Stimulated activated effector memory CD8-positive, alpha-beta T cell treated with anti-CD3 and anti-CD28 coated beads, Interleukin-12 subunit alpha, Interleukin-12 subunit beta, amount 100 ng/mL, for 72 hours (primary cell): ENCODE data around the gene ZBTB46.
"Not testable (repeated sequence)": the region's sequence is repeated elsewhere in the genome, so short reads cannot be mapped to it uniquely, and the experiment has no call there.

ENCODE experiments used
- ATAC-seq: fragments of 150-1000 bp; cut with Tn5 transposase; 2 replicates; pipeline ENCODE4 v1.10.0; 2021
- DNase-seq, 2 donors: peaks; one replicate each; pipeline ENCODE4 v3.0.0; 2021 to 2022; ENCODE audit warnings: low spot score in 2 of 2
- H3K27ac Mint-ChIP-seq: one replicate; pipeline ENCODE4 v1.8.0; 2022; ENCODE audit warnings: mild to moderate bottlenecking, mixed read lengths
- H3K36me3 Mint-ChIP-seq: one replicate; pipeline ENCODE4 v1.8.0; 2022; ENCODE audit warnings: mild to moderate bottlenecking, mixed read lengths
- H3K4me1 Mint-ChIP-seq: one replicate; pipeline ENCODE4 v1.8.0; 2022; ENCODE audit warnings: mixed read lengths
- H3K4me3 Mint-ChIP-seq: one replicate; pipeline ENCODE4 v1.8.0; 2022; ENCODE audit warnings: mild to moderate bottlenecking, mixed read lengths
- H3K9me3 Mint-ChIP-seq: one replicate; pipeline ENCODE4 v1.8.0; 2022; ENCODE audit warnings: mixed read lengths

Gene ZBTB46

DNA sequence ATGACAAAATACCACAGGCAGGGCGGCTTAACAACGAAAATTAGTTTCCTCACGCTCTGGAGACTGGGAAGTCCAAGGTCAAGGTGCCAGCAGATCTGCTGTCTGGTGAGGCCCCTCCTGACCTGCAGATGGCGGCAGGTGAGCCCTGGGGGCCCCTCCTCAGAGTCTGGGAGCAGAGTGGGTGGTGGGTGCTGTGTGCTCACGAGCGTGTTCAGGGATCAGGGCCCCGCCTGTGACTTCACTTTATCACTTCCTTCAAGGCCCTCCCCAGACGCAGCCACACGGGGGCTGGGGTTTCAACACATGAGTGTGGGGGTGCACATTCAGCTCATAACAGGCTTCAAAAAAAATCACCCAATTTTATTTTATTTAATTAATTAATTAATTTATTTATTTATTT, 52.2 kb downstream of the ZBTB46 start:
- H3K36me3 Mint-ChIP-seq, result no peaks in the 10 kb centered on the region

DNA sequence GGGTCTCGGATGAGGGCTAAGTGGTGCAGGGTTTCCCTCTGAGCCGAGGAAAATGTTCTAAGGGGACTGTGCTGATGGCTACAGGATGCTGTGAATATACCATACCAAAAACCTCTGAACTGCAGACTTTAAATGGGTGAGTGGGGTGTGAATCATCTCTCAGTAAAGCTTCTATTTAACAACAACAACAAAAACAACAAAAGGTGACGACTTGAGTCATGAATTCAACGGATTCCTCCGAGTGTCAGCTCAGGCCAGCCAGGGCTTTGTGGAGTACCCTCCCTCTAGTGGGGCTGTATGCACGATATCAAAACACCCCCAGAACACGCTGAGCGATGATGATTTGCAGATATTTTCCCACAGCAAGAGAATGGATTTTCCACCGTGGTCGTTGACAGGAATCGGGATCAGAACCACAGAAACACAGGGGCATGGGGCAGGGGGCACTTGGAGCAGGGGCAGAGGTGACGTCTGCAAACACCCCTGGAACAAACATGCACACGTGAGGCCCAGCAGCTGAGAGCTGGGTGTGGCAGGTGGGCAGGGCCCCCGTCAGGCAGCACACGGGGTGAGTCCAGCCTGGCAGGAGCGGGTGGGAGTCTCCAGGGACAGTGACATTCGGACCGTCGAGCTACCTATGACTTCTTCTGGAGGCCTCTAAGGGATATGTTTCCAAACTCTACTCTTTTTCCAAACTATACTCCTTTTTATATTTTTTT, 52.9 kb downstream of the ZBTB46 start:
- ATAC-seq (no peak), DNase-seq (no peak)
- Mint-ChIP-seq H3K9me3 (no peaks in the 10 kb centered on the region), H3K27ac (no peak overlapping the region), H3K4me3 (no peak overlapping the region), H3K4me1 (peaks cover 19% of the 10 kb centered on the region), H3K36me3 (no peaks in the 10 kb centered on the region)

More for the DNA sequence above, 52.2 kb downstream of the ZBTB46 start:
- ATAC-seq, result no peak
- Mint-ChIP-seq H3K27ac (no peak overlapping the region), H3K4me3 (no peak overlapping the region), H3K9me3 (no peaks in the 10 kb centered on the region), H3K4me1 (peaks cover 19% of the 10 kb centered on the region)
- DNase-seq, result no peak

GRCh38 chr20:63777614-63778013, 53.5 kb downstream of the ZBTB46 start:
- Mint-ChIP-seq H3K9me3 (no peaks in the 10 kb centered on the region), H3K36me3 (no peaks in the 10 kb centered on the region), H3K4me3 (no peak overlapping the region), H3K27ac (no peak overlapping the region), H3K4me1 (peaks cover 16% of the 10 kb centered on the region)
- ATAC-seq, result no peak
- no peak for DNase-seq

GRCh38 chr20:63776875-63777274, 54.2 kb downstream of the ZBTB46 start:
- not testable (repeated sequence) for H3K4me3 Mint-ChIP-seq, H3K4me1 Mint-ChIP-seq, ATAC-seq, DNase-seq, H3K9me3 Mint-ChIP-seq, H3K36me3 Mint-ChIP-seq, H3K27ac Mint-ChIP-seq

DNA sequence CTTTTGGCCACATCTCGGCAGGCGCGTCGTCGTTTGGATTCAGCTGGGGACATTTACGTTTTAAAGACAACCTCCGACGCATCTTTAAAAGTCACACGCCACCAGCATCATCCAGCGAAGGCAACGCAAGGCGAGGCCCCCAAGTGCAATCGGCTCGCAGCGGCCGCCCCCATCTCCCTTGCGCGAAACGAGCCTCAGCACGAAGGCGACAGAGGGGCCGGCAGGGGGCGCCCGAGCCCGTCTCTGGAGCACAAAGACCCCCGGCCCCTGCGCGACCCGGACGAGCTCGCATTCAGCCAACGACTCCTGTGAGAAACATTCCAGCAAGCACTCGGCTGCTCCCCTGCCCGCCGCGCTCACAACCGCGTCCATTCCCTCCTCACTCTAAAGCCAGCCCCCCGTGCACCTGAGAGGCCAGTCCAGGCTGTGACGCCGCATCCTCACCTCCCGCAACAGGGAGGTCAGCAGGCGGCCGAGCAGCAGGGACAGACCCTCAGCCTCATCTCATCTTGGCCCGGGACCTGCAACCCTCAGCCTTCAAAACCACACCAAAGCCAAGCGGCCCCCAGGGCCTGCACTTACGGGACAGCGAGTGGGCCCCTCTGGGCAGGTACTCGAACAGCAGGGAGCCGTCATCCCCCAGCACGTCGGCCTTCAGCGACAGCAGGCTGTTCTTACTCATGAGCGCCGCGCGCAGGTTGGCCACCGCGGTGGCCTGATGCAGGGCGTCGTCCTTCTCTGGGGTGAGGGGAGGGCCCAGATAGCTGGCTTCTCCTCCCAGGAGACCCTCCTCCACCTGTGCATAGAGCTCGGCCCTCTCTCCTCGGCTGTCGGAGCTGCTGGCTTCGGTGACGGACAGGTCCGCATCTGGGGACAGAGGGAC, 55.7 kb downstream of the ZBTB46 start:
- DNase-seq (peak in 1 of 2 donors; percentile 63), ATAC-seq (peak; percentile 62)
- no peak overlapping the region for H3K4me3 Mint-ChIP-seq
- no peak overlapping the region for H3K27ac Mint-ChIP-seq
- no peaks in the 10 kb centered on the region for H3K36me3 Mint-ChIP-seq
- H3K9me3 Mint-ChIP-seq, result no peaks in the 10 kb centered on the region
- H3K4me1 Mint-ChIP-seq, result peaks cover 8% of the 10 kb centered on the region

DNA sequence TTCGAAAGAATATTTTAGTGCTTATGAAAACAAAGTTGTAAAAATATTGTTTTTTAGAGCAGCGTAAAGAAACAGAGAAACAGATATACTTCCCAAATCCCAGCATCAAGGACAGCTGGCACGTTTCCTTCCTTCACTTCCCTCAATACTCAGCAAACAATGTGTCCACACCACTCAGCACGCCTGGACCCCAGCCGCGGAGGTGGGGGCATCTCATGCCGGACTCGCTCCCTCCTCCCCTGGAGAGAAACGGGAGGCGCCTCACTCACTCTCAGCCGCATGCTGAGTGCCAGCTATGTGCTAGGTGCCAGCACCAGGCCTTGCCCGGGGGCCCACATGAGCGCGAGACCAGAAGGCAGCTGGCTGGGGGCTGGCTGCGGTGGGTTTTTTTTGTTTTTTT, 56.8 kb downstream of the ZBTB46 start:
- no peaks in the 10 kb centered on the region for H3K9me3 Mint-ChIP-seq
- DNase-seq (no peak), ATAC-seq (no peak)

GRCh38 chr20:63773571-63774241, 57.4 kb downstream of the ZBTB46 start:
- Mint-ChIP-seq H3K4me3 (no peak overlapping the region), H3K9me3 (no peaks in the 10 kb centered on the region), H3K27ac (no peak overlapping the region), H3K4me1 (peaks cover 8% of the 10 kb centered on the region), H3K36me3 (no peaks in the 10 kb centered on the region)
- ATAC-seq (no peak), DNase-seq (no peak)

More for the DNA sequence above, 56.8 kb downstream of the ZBTB46 start:
- Mint-ChIP-seq H3K4me1 (peaks cover 8% of the 10 kb centered on the region), H3K4me3 (no peak overlapping the region), H3K27ac (no peak overlapping the region), H3K36me3 (no peaks in the 10 kb centered on the region)

- no peaks in the 10 kb centered on the region for H3K9me3 Mint-ChIP-seq
- peaks cover 5% of the 10 kb centered on the region for H3K4me1 Mint-ChIP-seq
- no peak overlapping the region for H3K4me3 Mint-ChIP-seq
- no peak for DNase-seq
- no peak overlapping the region for H3K27ac Mint-ChIP-seq
- no peak for ATAC-seq
- no peaks in the 10 kb centered on the region for H3K36me3 Mint-ChIP-seq
Observed at GRCh38 chr20:63772781-63773518, 58.1 kb downstream of the ZBTB46 start.

GRCh38 chr20:63771046-63771707, 59.9 kb downstream of the ZBTB46 start:
- Mint-ChIP-seq H3K4me3 (no peak overlapping the region), H3K27ac (no peak overlapping the region), H3K9me3 (no peaks in the 10 kb centered on the region), H3K36me3 (no peaks in the 10 kb centered on the region), H3K4me1 (no peaks in the 10 kb centered on the region)
- no peak for ATAC-seq
- DNase-seq, result no peak

GRCh38 chr20:63769891-63770474, 61.1 kb downstream of the ZBTB46 start:
- ATAC-seq, result no peak
- DNase-seq, result no peak
- H3K9me3 Mint-ChIP-seq, result no peaks in the 10 kb centered on the region
- no peaks in the 10 kb centered on the region for H3K36me3 Mint-ChIP-seq
- no peak overlapping the region for H3K4me3 Mint-ChIP-seq
- no peaks in the 10 kb centered on the region for H3K4me1 Mint-ChIP-seq
- H3K27ac Mint-ChIP-seq, result no peak overlapping the region

GRCh38 chr20:63768591-63769515, 62.2 kb downstream of the ZBTB46 start:
- Mint-ChIP-seq H3K4me1 (no peaks in the 10 kb centered on the region), H3K4me3 (no peak overlapping the region), H3K36me3 (no peaks in the 10 kb centered on the region), H3K9me3 (no peaks in the 10 kb centered on the region), H3K27ac (no peak overlapping the region)
- no peak for DNase-seq
- ATAC-seq, result no peak

DNA sequence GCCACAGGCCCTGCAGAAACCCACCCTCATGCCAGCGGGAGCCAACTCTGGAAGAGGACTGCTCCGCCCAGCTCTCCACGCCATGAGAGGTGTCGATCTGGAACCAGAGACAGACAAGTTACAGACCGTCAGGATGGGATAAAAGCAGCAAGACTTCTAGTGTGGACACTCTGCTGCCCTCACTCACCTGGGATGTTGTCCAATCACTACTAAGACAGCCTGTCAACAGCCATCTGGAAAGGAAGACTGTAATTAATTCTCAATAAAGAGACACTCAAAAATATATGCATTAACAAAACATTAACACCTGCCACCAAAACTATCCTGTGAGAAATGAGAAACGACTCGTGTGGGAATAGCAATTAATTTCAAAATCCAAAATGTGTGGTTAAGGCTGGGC, 63.2 kb downstream of the ZBTB46 start:
- Mint-ChIP-seq H3K4me3 (no peak overlapping the region), H3K27ac (no peak overlapping the region), H3K9me3 (no peaks in the 10 kb centered on the region), H3K4me1 (no peaks in the 10 kb centered on the region), H3K36me3 (no peaks in the 10 kb centered on the region)
- DNase-seq, result no peak
- ATAC-seq, result no peak

DNA sequence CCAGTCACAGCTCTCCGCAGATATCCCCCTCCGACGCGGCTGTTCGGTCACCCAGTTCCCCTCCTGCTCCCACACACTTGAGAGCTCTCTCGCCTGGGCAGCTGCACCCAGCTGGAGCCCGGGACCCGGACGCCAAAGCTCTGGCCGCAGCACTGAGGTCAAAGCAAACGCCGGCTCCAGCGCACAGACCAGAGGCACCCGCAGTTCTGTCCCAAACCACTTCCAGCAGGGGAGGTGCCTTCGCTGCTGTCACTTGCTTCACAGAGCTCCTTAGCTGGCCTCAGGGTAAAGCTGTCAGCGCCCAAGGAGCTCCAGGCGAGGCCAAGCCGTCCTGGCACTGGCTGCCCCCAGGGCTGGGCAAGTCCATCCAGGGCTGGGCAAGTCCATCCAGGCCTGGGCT, 63.6 kb downstream of the ZBTB46 start:
- DNase-seq, result no peak

More for the DNA sequence above, 63.6 kb downstream of the ZBTB46 start:
- H3K36me3 Mint-ChIP-seq, result no peaks in the 10 kb centered on the region
- ATAC-seq, result no peak
- no peak overlapping the region for H3K4me3 Mint-ChIP-seq
- no peaks in the 10 kb centered on the region for H3K4me1 Mint-ChIP-seq
- H3K9me3 Mint-ChIP-seq, result no peaks in the 10 kb centered on the region
- no peak overlapping the region for H3K27ac Mint-ChIP-seq
